GM18507 (cell line): Measurements from ENCODE around the gene HOTAIR.

ENCODE experiments used
- DNase-seq: peaks from one replicate; pipeline ENCODE4 v3.0.0; 2011; ENCODE audit warnings: low read depth; ENCODE audit not compliant: insufficient read length; ENCODE audit errors: extremely low spot score
- FAIRE-seq: peaks from 2 replicates; lab custom pipeline; 2011; peaks lifted over from hg19 to GRCh38; lab: Jason Lieb, UNC

Gene HOTAIR

GRCh38 chr12:53966385-53967133 is 8.2 kb downstream of the HOTAIR start:
- DNase-seq (no peak), FAIRE-seq (no peak)

DNA sequence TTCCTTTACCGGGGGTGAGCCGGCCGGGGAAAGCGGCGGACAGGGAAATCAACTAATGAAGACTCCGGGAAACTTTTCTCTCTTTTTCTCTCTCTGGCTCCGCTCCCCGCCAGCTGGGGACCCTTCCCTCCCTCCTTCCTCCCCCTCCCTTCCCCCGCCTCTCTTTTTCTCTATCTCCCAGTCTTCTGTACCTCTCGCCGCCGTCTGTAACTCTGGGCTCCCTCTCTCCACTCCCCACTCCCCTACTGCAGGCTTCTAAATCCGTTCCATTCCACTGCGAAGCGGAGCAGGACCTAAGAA is 8.7 kb downstream of the HOTAIR start:
- no peak for FAIRE-seq
- DNase-seq = no peak

DNA sequence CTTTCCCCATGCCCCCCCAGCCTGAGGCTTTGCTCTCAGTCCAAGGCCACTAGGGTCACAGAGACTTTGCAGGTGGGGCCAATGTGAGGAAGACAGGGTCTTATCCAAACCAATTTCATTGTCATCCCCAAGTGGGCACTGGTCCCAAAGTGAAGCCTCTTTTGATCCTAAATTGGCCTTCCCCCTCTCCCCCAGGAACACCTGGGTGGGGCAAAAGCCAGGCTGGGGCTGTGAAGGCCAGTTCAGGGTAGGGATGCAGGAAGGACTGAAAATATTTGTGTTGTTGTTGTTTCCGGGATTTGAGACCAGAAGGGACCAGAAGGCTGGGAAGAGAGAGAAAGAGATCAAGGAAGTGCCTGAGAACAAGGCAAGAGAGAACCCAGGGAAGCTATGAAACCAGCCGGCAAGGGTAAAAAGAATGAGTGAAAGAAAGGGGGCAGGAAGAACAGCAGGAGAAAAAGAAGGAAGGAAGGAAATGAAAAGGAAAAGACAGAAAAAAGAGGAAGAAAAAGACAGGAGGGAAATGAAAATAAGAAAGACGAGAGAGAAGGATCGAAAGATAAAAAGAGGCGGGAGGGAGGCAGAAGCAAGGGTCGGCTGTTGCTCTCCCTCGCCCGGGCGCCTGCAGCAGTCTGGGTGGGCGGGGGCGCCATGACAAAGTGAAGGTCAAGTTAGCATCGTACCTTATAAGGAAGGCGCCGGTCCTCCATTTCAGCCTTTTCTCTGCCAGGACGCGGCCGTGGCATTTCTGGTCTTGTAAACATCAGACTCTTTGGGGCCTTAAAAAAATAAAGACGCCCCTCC is 9.3 kb downstream of the HOTAIR start:
- no peak for DNase-seq

GRCh38 chr12:53964315-53964713 is 10.4 kb downstream of the HOTAIR start:
- no peak for FAIRE-seq

More for the DNA sequence above, 9.3 kb downstream of the HOTAIR start:
- no peak for FAIRE-seq

DNA sequence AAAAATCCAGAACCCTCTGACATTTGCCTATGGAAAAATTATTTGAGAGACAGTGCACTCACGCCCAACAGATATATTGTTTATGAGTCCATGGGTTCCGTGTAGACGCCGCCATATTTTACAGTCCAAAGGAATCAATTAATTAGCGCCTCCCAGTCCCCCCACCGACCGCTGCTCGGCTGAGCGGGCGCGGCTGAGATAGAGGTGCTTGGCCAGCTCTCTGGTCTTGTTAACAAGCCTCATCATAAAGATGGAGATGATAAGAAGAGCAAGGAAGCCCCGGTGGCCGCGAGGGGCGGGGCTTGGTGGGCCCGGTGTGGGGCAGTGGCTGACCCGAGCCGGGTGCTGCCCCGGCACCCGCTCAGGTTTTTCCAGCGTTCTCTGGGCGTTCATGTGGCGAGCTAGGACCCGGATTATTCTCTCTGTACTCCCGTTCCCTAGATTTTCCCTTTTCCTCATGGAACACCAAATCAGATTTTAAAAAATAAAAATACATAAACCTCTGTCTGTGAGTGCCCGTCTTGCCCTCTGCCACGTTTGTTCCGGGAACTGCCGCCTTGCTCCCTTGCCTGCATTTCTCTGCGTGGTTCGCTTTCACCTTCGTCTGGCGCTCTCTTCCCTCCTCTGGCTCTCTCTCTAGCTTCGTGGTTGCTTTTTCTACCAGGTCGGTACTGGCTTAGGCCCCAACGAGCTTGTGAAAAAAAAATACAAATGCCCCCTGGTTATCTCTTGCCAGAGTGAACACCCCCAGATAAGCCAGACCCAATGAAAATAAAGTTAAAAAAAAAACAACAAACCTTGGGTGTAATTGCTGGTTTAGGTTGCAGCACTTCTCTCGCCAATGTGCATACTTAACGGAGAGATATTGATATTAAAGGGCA is 11.1 kb downstream of the HOTAIR start:
- DNase-seq (no peak), FAIRE-seq (no peak)

More at GRCh38 chr12:53964315-53964713, 10.4 kb downstream of the HOTAIR start:
- DNase-seq = no peak

GRCh38 chr12:53963005-53963404 is 11.7 kb downstream of the HOTAIR start:
- no peak for DNase-seq
- FAIRE-seq = no peak

DNA sequence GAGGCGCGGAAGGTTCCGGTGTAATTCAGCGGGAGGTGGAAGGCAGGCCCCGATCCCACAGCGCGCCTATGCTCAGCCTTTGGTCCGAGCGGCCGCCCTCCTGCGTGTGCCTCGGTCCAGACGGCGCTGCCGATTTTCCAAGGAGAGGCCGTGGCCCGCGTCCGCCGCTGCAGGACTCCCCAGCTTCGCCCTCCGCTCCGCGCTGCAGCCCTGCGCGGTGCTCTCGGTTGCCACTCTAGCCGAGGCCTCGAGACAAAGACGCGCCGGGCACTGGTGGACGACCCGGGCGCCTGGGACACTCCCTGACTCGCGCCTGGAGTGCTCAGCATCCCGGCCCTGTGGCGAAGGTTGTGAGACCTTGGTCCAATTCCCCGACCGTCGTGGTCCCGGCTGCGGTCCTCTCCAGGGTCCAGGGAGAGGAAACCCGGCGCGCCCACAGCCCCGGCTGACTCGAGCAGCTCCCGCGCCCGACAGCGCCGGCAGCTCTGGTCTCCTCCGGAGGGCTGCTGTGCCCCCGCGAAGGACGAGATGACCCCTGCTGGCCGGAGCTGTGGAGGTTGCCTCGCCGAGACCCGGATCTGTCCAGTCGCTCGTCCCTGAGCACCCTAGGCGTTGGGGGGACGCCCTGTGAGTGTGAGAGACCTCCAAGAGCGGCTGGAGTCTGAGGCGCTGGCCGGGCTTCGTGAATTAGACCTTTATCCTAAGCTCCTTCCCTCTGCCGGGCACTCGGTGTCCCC is 13.6 kb downstream of the HOTAIR start:
- FAIRE-seq (no peak), DNase-seq (no peak)

GRCh38 chr12:53960187-53961024 is 14.3 kb downstream of the HOTAIR start:
- DNase-seq (no peak), FAIRE-seq (no peak)

GRCh38 chr12:53959314-53959713 is 15.4 kb downstream of the HOTAIR start:
- FAIRE-seq = no peak
- no peak for DNase-seq

DNA sequence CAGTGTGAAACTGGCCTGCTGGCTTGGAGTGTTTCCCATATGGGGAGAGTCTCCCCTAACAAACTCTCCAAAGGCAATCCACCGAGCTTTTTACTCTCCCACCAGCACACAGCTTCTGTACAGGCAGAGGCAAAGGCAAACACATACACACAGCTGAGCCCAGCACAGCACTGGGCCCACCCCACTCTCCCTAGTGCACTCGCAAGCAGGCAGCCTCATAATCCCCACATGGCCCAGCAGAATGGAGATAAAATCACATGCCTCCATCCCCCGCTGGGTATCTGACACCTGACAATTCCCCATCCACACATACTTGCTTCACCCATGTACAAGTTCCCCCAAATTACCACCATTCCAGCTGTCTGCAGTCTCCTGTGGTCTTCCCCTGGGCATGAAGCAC is 16.6 kb downstream of the HOTAIR start:
- DNase-seq (no peak), FAIRE-seq (no peak)

DNA sequence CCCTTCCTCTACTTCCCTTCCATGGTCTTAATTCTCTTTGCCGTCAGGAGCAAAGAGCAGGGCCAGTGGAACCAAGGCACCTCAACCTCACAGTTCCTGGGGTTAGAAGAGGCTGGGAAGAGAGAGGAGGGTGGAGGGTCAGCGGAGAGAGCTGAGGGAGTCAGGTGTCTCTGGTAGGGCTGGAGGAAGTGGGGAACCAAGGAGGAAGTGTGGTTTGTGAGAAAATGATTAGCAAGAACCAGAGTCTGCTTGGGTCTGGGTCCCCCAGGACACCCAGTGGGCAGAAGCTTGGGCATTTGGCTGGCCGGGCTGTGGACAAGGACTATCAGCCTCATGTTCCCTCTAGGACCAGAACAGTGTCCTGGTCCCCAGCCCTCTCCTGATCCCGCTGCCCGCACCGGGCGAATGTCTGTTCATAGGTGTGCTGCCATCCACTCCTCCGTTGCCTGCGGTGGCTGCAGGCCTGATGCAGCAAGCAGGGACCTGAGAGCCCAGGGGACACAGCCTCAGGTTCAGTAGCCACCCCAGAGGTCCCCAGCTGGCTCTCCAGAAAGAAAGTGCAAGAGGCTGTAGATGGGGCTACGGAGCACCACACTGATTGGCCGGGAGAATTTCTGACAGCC is 17.7 kb downstream of the HOTAIR start:
- DNase-seq = no peak
- no peak for FAIRE-seq

DNA sequence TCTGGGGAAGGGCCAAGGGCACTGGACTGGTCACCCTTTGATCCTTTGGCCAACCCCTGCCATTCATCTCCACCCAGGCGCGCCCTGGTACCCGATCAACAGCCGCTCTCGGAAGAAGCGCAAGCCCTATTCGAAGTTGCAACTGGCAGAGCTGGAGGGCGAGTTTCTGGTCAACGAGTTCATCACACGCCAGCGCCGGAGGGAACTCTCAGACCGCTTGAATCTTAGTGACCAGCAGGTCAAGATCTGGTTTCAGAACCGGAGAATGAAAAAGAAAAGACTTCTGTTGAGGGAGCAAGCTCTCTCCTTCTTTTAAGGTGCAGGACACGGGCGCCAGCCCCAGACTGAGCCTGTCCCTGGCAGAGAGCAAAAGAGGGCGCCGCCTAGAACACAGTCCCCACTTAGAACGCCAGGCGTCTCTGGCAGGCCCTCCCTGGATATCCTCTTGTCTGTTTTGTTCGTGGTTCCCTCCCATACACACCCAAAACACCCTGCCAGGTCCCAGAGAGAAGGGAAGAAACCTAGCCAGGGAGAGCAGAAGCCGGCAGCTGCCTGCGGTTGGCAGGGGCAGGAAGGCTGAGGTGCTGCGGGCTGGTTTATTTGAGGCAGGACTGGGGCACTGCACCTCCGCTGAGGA is 18.4 kb downstream of the HOTAIR start:
- DNase-seq = no peak
- FAIRE-seq = no peak

GRCh38 chr12:53955776-53956250 is 18.9 kb downstream of the HOTAIR start:
- DNase-seq = no peak

DNA sequence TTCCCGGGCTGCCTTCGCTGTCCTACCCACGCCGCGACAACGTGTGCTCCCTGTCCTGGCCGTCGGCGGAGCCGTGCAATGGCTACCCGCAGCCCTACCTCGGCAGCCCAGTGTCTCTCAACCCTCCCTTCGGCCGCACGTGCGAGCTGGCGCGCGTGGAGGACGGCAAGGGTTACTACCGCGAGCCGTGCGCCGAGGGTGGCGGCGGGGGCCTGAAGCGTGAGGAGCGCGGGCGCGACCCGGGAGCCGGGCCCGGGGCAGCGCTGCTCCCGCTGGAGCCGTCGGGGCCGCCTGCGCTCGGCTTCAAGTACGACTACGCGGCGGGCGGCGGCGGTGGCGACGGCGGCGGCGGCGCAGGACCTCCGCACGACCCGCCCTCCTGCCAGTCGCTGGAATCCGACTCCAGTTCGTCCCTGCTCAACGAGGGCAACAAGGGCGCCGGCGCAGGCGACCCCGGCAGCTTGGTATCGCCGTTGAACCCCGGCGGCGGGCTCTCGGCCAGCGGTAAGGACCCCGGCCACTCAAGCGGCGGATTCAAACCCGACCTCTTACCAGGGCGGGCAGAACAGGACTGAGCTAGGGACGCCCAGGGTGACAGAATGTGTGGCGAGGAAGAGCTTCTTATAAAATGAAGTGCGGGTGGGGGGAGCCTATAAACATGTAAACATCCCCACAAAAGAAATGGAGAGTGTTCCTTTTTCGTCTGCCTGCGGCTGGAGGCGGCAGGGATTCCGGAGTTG is 19.5 kb downstream of the HOTAIR start:
- no peak for FAIRE-seq
- DNase-seq = no peak

More at GRCh38 chr12:53955776-53956250, 18.9 kb downstream of the HOTAIR start:
- FAIRE-seq = no peak

DNA sequence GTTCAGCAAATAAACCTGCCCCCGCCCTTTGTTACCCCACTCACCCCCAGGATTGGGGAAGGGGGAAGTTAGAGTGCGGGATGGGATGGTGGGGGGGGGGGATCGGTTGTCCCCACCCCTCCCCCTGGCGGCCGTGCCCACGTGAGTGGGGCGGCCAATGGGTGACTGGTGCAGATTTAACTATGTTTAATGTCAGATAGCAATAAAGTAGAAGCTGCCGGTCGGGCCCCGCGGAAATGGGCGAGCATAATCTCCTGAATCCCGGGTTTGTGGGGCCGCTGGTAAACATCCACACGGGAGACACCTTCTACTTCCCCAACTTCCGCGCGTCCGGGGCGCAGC is 20.1 kb downstream of the HOTAIR start, which contains the start of gene HOXC12:
HOXC12 (plus strand) TSS at position 210 of the 342 bp plus-strand sequence; CDS start at position 237, 27 bp downstream.
- DNase-seq (no peak), FAIRE-seq (no peak)

GRCh38 chr12:53953831-53954693 is 20.7 kb downstream of the HOTAIR start:
- FAIRE-seq (no peak), DNase-seq (no peak)
